ENCODE results near the gene PLA2G2F. TPM values are rescaled to one million over a fixed set of nuclear protein-coding genes. Genes with fewer than 3 reads are reported as not detected.

The PLA2G2F gene
- total and polyA plus RNA-seq, 2 experiments from 2014 or later, result not detected

GRCh38 chr1:20192364-20192763 lies 53.2 kb downstream of the PLA2G2F start:
- no peaks in the 10 kb centered on the region for H3K4me1 ChIP-seq (ENCODE audit: insufficient read depth)
- no peaks in the 10 kb centered on the region for H3K79me2 ChIP-seq
- no peak overlapping the region for H3K27ac ChIP-seq
- WGBS (ENCODE audit: low lambda C conversion rate, missing lambda C conversion rate), result 70% methylated on average over 5 of the region's 5 CpGs
- H3K9me3 ChIP-seq (ENCODE audit: low read depth), result no peaks in the 10 kb centered on the region
- H4K20me1 ChIP-seq (ENCODE audit: insufficient read depth, poor library complexity, severe bottlenecking), result no peaks in the 10 kb centered on the region
- TF ChIP-seq EZH2 (IDR thresholded peaks at IDR 0.05; ENCODE audit: borderline replicate concordance) (no peak), EZH2phosphoT487 (IDR thresholded peaks at IDR 0.05; ENCODE audit: low read depth, severe bottlenecking, unreplicated experiment) (no peak), CTCF (IDR thresholded peaks at IDR 0.05; ENCODE audit: poor library complexity) (no peak)
- H3K4me2 ChIP-seq, result no peak overlapping the region
- DNase-seq (ENCODE audit: low spot score), result peak; percentile 45
- H3K27me3 ChIP-seq, result no peaks in the 10 kb centered on the region
- no peak overlapping the region for H2AFZ ChIP-seq
- no peaks in the 10 kb centered on the region for H3K36me3 ChIP-seq (replicated peaks; ENCODE audit: insufficient read depth, low read depth)
- H3K9me2 ChIP-seq (replicated peaks; ENCODE audit: insufficient read depth), result no peaks in the 10 kb centered on the region
- H3K4me3 ChIP-seq, result no peak overlapping the region

- Histone ChIP-seq H3K27ac (no peak overlapping the region), H3K4me1 (ENCODE audit: insufficient read depth) (no peaks in the 10 kb centered on the region), H3K79me2 (no peaks in the 10 kb centered on the region), H3K4me2 (no peak overlapping the region), H2AFZ (no peak overlapping the region), H3K9me2 (replicated peaks; ENCODE audit: insufficient read depth) (no peaks in the 10 kb centered on the region), H3K27me3 (no peaks in the 10 kb centered on the region), H3K9me3 (ENCODE audit: low read depth) (no peaks in the 10 kb centered on the region), H3K36me3 (replicated peaks; ENCODE audit: insufficient read depth, low read depth) (no peaks in the 10 kb centered on the region), H4K20me1 (ENCODE audit: insufficient read depth, poor library complexity, severe bottlenecking) (no peaks in the 10 kb centered on the region), H3K4me3 (no peak overlapping the region)
- no peak for DNase-seq (ENCODE audit: low spot score)
- WGBS (ENCODE audit: low lambda C conversion rate, missing lambda C conversion rate), result 84% methylated on average over 1 of the region's 1 CpG
- TF ChIP-seq EZH2 (IDR thresholded peaks at IDR 0.05; ENCODE audit: borderline replicate concordance), result no peak
- no peak for TF ChIP-seq EZH2phosphoT487 (IDR thresholded peaks at IDR 0.05; ENCODE audit: low read depth, severe bottlenecking, unreplicated experiment)
- TF ChIP-seq CTCF (IDR thresholded peaks at IDR 0.05; ENCODE audit: poor library complexity), result no peak
Observed at GRCh38 chr1:20192871-20193411, 53.8 kb downstream of the PLA2G2F start.

- WGBS (ENCODE audit: low lambda C conversion rate, missing lambda C conversion rate), result 67% methylated on average over 2 of the region's 2 CpGs
- H3K4me2 ChIP-seq, result no peak overlapping the region
- no peak overlapping the region for H3K27ac ChIP-seq
- no peaks in the 10 kb centered on the region for H4K20me1 ChIP-seq (ENCODE audit: insufficient read depth, poor library complexity, severe bottlenecking)
- peaks cover 3% of the 10 kb centered on the region for H3K27me3 ChIP-seq
- no peak for TF ChIP-seq EZH2 (IDR thresholded peaks at IDR 0.05; ENCODE audit: borderline replicate concordance)
- no peak for TF ChIP-seq CTCF (IDR thresholded peaks at IDR 0.05; ENCODE audit: poor library complexity)
- TF ChIP-seq EZH2phosphoT487 (IDR thresholded peaks at IDR 0.05; ENCODE audit: low read depth, severe bottlenecking, unreplicated experiment), result no peak
- H3K36me3 ChIP-seq (replicated peaks; ENCODE audit: insufficient read depth, low read depth), result no peaks in the 10 kb centered on the region
- H3K4me1 ChIP-seq (ENCODE audit: insufficient read depth), result no peaks in the 10 kb centered on the region
- no peaks in the 10 kb centered on the region for H3K9me3 ChIP-seq (ENCODE audit: low read depth)
- H3K9me2 ChIP-seq (replicated peaks; ENCODE audit: insufficient read depth), result no peaks in the 10 kb centered on the region
- no peaks in the 10 kb centered on the region for H3K79me2 ChIP-seq
- no peak overlapping the region for H3K4me3 ChIP-seq
- H2AFZ ChIP-seq, result no peak overlapping the region
- no peak for DNase-seq (ENCODE audit: low spot score)
Observed at GRCh38 chr1:20194224-20194623, 55.1 kb downstream of the PLA2G2F start.

Data from hepatocyte (in vitro differentiated cells).